Measurements from ENCODE around the gene ZNF576. TPM values are rescaled to one million over a fixed set of nuclear protein-coding genes. Genes with fewer than 3 reads are reported as not detected.
"Not testable (repeated sequence)": the region's sequence is repeated elsewhere in the genome, so short reads cannot be mapped to it uniquely, and the experiment has no call there.

Gene ZNF576
- total RNA-seq, 2 donors from 2014 or later = 7.9 to 11.1 TPM

- DNase-seq (no peak), ATAC-seq (no peak)
- Mint-ChIP-seq H3K4me1 (peaks cover 7% of the 10 kb centered on the region), H3K36me3 (ENCODE audit: low read depth) (peaks cover 4% of the 10 kb centered on the region), H3K27ac (no peak overlapping the region), H3K4me3 (no peak overlapping the region), H3K27me3 (peaks cover 8% of the 10 kb centered on the region)
- H3K9me3 ChIP-seq (ENCODE audit: control insufficient read depth, low read length, poor library complexity, severe bottlenecking) = no peaks in the 10 kb centered on the region
Measured at GRCh38 chr19:43644181-43644580, 47.8 kb downstream of the ZNF576 start.

- Mint-ChIP-seq H3K4me1 (no peaks in the 10 kb centered on the region), H3K27ac (no peak overlapping the region), H3K4me3 (no peak overlapping the region), H3K36me3 (ENCODE audit: low read depth) (peaks cover 3% of the 10 kb centered on the region), H3K27me3 (no peaks in the 10 kb centered on the region)
- no peak for DNase-seq
- ATAC-seq = no peak
- H3K9me3 ChIP-seq (ENCODE audit: control insufficient read depth, low read length, poor library complexity, severe bottlenecking) = no peaks in the 10 kb centered on the region
Measured at GRCh38 chr19:43648633-43649032, 52.2 kb downstream of the ZNF576 start.

DNA sequence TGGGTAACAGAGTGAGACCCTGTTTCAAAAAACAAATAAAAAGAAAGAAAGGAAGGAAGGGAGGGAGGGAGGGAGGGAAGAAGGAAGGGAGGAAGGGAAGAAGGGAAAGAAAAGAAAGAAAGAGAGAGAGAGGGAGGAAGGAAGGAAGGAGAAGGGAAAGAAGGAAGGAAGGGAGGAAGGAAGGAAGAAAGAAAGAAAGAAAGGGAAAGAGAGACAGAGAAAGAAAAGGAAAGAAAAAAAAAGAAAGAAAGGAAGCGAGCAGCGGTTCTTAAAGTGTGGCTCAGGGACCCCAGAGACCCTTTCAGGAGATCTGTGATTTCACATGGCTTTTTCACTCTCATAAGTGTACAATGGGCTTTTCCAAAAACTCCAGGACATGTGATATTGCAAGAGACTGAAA is 53.1 kb downstream of the ZNF576 start:
- peaks cover 4% of the 10 kb centered on the region for H3K36me3 Mint-ChIP-seq (ENCODE audit: low read depth)
- H3K4me1 Mint-ChIP-seq = no peaks in the 10 kb centered on the region
- no peak overlapping the region for H3K4me3 Mint-ChIP-seq
- no peaks in the 10 kb centered on the region for H3K27me3 Mint-ChIP-seq
- no peak overlapping the region for H3K27ac Mint-ChIP-seq
- no peak for ATAC-seq
- no peak for DNase-seq
- no peaks in the 10 kb centered on the region for H3K9me3 ChIP-seq (ENCODE audit: control insufficient read depth, low read length, poor library complexity, severe bottlenecking)

- not testable (repeated sequence) for H3K4me3 Mint-ChIP-seq, ATAC-seq, H3K27me3 Mint-ChIP-seq
Measured at GRCh38 chr19:43650276-43650675, 53.9 kb downstream of the ZNF576 start.

More at GRCh38 chr19:43650276-43650675, 53.9 kb downstream of the ZNF576 start:
- H3K4me1 Mint-ChIP-seq; H3K36me3 Mint-ChIP-seq (ENCODE audit: low read depth); DNase-seq; H3K27ac Mint-ChIP-seq; H3K9me3 ChIP-seq (ENCODE audit: control insufficient read depth, low read length, poor library complexity, severe bottlenecking): not testable (repeated sequence)

Other genes starting within 250 kb of the ZNF576 start
- gene CD177, start 242.9 kb upstream of the ZNF576 start, total RNA-seq = not detected
- not detected for gene TEX101, start 181.7 kb upstream of the ZNF576 start, total RNA-seq
- 1 to 10 TPM; 5.1 to 7.4 TPM for gene LYPD3, start 131.0 kb upstream of the ZNF576 start, total RNA-seq
- 10 to 100 TPM; 24.2 to 40.5 TPM for gene PHLDB3, start 91.8 kb upstream of the ZNF576 start, total RNA-seq
- 10 to 100 TPM; 21.0 to 30.3 TPM for gene ETHE1, start 69.4 kb upstream of the ZNF576 start, total RNA-seq
- gene ZNF575, start 63.4 kb upstream of the ZNF576 start, total RNA-seq = 1 to 10 TPM; 4.0 to 4.3 TPM
- gene XRCC1, start 21.1 kb upstream of the ZNF576 start, total RNA-seq = 10 to 100 TPM; 37.9 to 38.9 TPM
- gene PINLYP, start 20.8 kb upstream of the ZNF576 start, total RNA-seq = 1 to 10 TPM in 1 of 2 donors, under 1 TPM in 1; 0.52 to 1.5 TPM
- 10 to 100 TPM; 49.9 to 51.1 TPM for gene IRGQ, start 461 bp upstream of the ZNF576 start, total RNA-seq
- under 1 TPM; 0.40 to 0.60 TPM for gene SRRM5, start 15.5 kb downstream of the ZNF576 start, total RNA-seq
- gene ZNF428, start 23.0 kb downstream of the ZNF576 start, total RNA-seq = 10 to 100 TPM; 23.8 to 26.3 TPM
- gene CADM4, start 43.3 kb downstream of the ZNF576 start, total RNA-seq = under 1 TPM; 0.40 to 0.91 TPM
- gene PLAUR, start 73.6 kb downstream of the ZNF576 start, total RNA-seq = 10 to 100 TPM; 21.1 to 35.8 TPM
- gene IRGC, start 119.5 kb downstream of the ZNF576 start, total RNA-seq = not detected
- gene SMG9, start 158.4 kb downstream of the ZNF576 start, total RNA-seq = 10 to 100 TPM; 35.6 to 44.4 TPM
- 10 to 100 TPM; 46.4 to 63.1 TPM for gene KCNN4, start 184.4 kb downstream of the ZNF576 start, total RNA-seq
- gene LYPD5, start 205.9 kb downstream of the ZNF576 start, total RNA-seq = under 1 TPM in 1 of 2 donors, not detected in 1; 0.45 TPM
- 1 to 10 TPM; 4.4 to 6.9 TPM for gene ZNF283, start 230.7 kb downstream of the ZNF576 start, total RNA-seq

Data from T-helper 17 cell (primary cell).